Loucy (cell line): ENCODE measurements around the gene CDHR2.

Experiments used
- H2AFZ ChIP-seq: fragments of 200-600 bp; sonication (generic); 2 replicates; pipeline ENCODE4 v1.6.0; 2016; ENCODE audit warnings: antibody characterized with exemption, mild to moderate bottlenecking, low read length, moderate library complexity
- H3F3A ChIP-seq: fragments of 200-600 bp; 2 replicates; pipeline ENCODE4 v1.6.0; 2016; ENCODE audit warnings: antibody characterized with exemption, low read depth, mild to moderate bottlenecking
- H3K27me3 ChIP-seq: fragments of 200-600 bp; sonication (generic); 2 replicates; pipeline ENCODE4 v1.6.1; 2014; ENCODE audit warnings: low read length, mild to moderate bottlenecking; ENCODE audit not compliant: insufficient read depth, poor library complexity, severe bottlenecking
- H3K36me3 ChIP-seq: fragments of 200-600 bp; sonication (generic); 2 replicates; pipeline ENCODE4 v1.6.1; 2016; ENCODE audit warnings: low read length; ENCODE audit not compliant: insufficient read depth
- H3K4me1 ChIP-seq: fragments of 200-600 bp; sonication (generic); 2 replicates; pipeline ENCODE4 v1.5.1; 2014; ENCODE audit warnings: low read length, mild to moderate bottlenecking; ENCODE audit not compliant: insufficient read depth, poor library complexity, severe bottlenecking
- H3K4me2 ChIP-seq: fragments of 200-600 bp; sonication (generic); 2 replicates; pipeline ENCODE4 v1.6.0; 2014; ENCODE audit warnings: antibody characterized with exemption, low read length, low read depth, mild to moderate bottlenecking; ENCODE audit not compliant: poor library complexity, severe bottlenecking
- H3K4me3 ChIP-seq: fragments of 200-600 bp; sonication (generic); 2 replicates; pipeline ENCODE4 v1.5.1; 2014; ENCODE audit warnings: low read length, mild to moderate bottlenecking, mixed read lengths; ENCODE audit not compliant: poor library complexity, severe bottlenecking
- H3K79me2 ChIP-seq: fragments of 200-600 bp; sonication (generic); 2 replicates; pipeline ENCODE4 v1.6.1; 2014; ENCODE audit warnings: low read length; ENCODE audit not compliant: insufficient read depth
- H3K9ac ChIP-seq: fragments of 200-600 bp; sonication (generic); 2 replicates; pipeline ENCODE4 v1.6.0; 2014; ENCODE audit warnings: mild to moderate bottlenecking, low read depth, low read length, moderate library complexity; ENCODE audit not compliant: poor library complexity, severe bottlenecking
- H3K9me2 ChIP-seq: fragments of 200-600 bp; sonication (generic); replicated peaks from 2 replicates; pipeline ENCODE4 v1.6.1; 2016; ENCODE audit warnings: low read depth, low read length, mixed read lengths
- H3K9me3 ChIP-seq: fragments of 200-600 bp; sonication (generic); 2 replicates; pipeline ENCODE4 v1.6.1; 2014; ENCODE audit warnings: mild to moderate bottlenecking, antibody characterized with exemption, low read length, low read depth; ENCODE audit not compliant: insufficient read depth
- H4K20me1 ChIP-seq: fragments of 200-600 bp; sonication (generic); 2 replicates; pipeline ENCODE4 v1.6.0; 2014; ENCODE audit warnings: antibody characterized with exemption, low read length, mild to moderate bottlenecking; ENCODE audit not compliant: insufficient read depth, poor library complexity, severe bottlenecking
- CTCF ChIP-seq: fragments of 200-600 bp; sonication (generic); conservative IDR thresholded peaks from 2 replicates; pipeline ENCODE4 v1.5.1; 2014; ENCODE audit warnings: mild to moderate bottlenecking, antibody characterized with exemption, low read length
- EZH2phosphoT487 ChIP-seq: fragments of 200-600 bp; IDR thresholded peaks from 2 replicates; pipeline ENCODE4 v1.6.1; 2018; ENCODE audit warnings: antibody characterized with exemption, mild to moderate bottlenecking, moderate library complexity, borderline replicate concordance

The CDHR2 gene

GRCh38 chr5:176521699-176522263, 27.4 kb upstream of the CDHR2 start:
- TF ChIP-seq CTCF = no peak
- no peak for TF ChIP-seq EZH2phosphoT487
- no peak overlapping the region for H3K9ac ChIP-seq
- no peak overlapping the region for H2AFZ ChIP-seq
- no peaks in the 10 kb centered on the region for H3K79me2 ChIP-seq
- no peaks in the 10 kb centered on the region for H3K27me3 ChIP-seq
- H3K4me2 ChIP-seq = no peak overlapping the region
- no peaks in the 10 kb centered on the region for H3F3A ChIP-seq
- H3K9me2 ChIP-seq = no peaks in the 10 kb centered on the region
- no peaks in the 10 kb centered on the region for H3K4me1 ChIP-seq
- H3K4me3 ChIP-seq = no peak overlapping the region
- no peaks in the 10 kb centered on the region for H4K20me1 ChIP-seq
- H3K36me3 ChIP-seq = no peaks in the 10 kb centered on the region
- H3K9me3 ChIP-seq = no peaks in the 10 kb centered on the region

- Histone ChIP-seq H3K79me2 (peaks cover 6% of the 10 kb centered on the region; the same call in 1 of the 2 replicates), H3K9ac (no peak overlapping the region), H3K4me1 (peaks cover 2% of the 10 kb centered on the region), H3K27me3 (no peaks in the 10 kb centered on the region), H4K20me1 (peaks cover 14% of the 10 kb centered on the region), H2AFZ (no peak overlapping the region), H3F3A (no peaks in the 10 kb centered on the region), H3K36me3 (peaks cover 13% of the 10 kb centered on the region; the same call in 1 of the 2 replicates), H3K9me3 (no peaks in the 10 kb centered on the region), H3K4me3 (no peak overlapping the region), H3K4me2 (no peak overlapping the region), H3K9me2 (no peaks in the 10 kb centered on the region)
- TF ChIP-seq EZH2phosphoT487 (no peak), CTCF (no peak)
These were observed 25.0 kb upstream of the CDHR2 start for GRCh38 chr5:176524138-176524537.

- peaks cover 12% of the 10 kb centered on the region; the same call in 1 of the 2 replicates for H3K79me2 ChIP-seq
- H3K9me2 ChIP-seq = no peaks in the 10 kb centered on the region
- H3K36me3 ChIP-seq = peaks cover 19% of the 10 kb centered on the region; the same call in 1 of the 2 replicates
- no peaks in the 10 kb centered on the region for H3K9me3 ChIP-seq
- H3K4me2 ChIP-seq = no peak overlapping the region
- H4K20me1 ChIP-seq = peaks cover 20% of the 10 kb centered on the region
- H3K4me1 ChIP-seq = peaks cover 9% of the 10 kb centered on the region
- no peak overlapping the region for H3K9ac ChIP-seq
- H3F3A ChIP-seq = no peaks in the 10 kb centered on the region
- no peak overlapping the region for H2AFZ ChIP-seq
- H3K4me3 ChIP-seq = no peak overlapping the region
- no peak for TF ChIP-seq EZH2phosphoT487
- TF ChIP-seq CTCF = no peak
- H3K27me3 ChIP-seq = no peaks in the 10 kb centered on the region
These were observed 24.2 kb upstream of the CDHR2 start for GRCh38 chr5:176524987-176525386.
